Measurements from ENCODE around the gene RXFP2.

RXFP2 gene

GRCh38 chr13:31749929-31750328 is 10.6 kb downstream of the RXFP2 start:
- no peaks in the 10 kb centered on the region for H4K20me1 ChIP-seq (ENCODE audit: insufficient read depth, low read length, poor library complexity, severe bottlenecking)
- no peak overlapping the region for H3K4me3 ChIP-seq (ENCODE audit: low read length, poor library complexity, severe bottlenecking)
- no peak overlapping the region for H3K9ac ChIP-seq (ENCODE audit: low read depth, low read length, poor library complexity, severe bottlenecking)
- H3K79me2 ChIP-seq (ENCODE audit: insufficient read depth, low read length), result no peaks in the 10 kb centered on the region
- no peaks in the 10 kb centered on the region for H3K9me3 ChIP-seq (ENCODE audit: insufficient read depth, low read depth, low read length)
- no peaks in the 10 kb centered on the region for H3F3A ChIP-seq (ENCODE audit: low read depth)
- H3K4me2 ChIP-seq (ENCODE audit: low read depth, low read length, poor library complexity, severe bottlenecking), result no peak overlapping the region
- no peaks in the 10 kb centered on the region for H3K27me3 ChIP-seq (ENCODE audit: insufficient read depth, low read length, poor library complexity, severe bottlenecking)
- H3K9me2 ChIP-seq (replicated peaks; ENCODE audit: low read depth, low read length), result no peaks in the 10 kb centered on the region
- no peak overlapping the region for H2AFZ ChIP-seq (ENCODE audit: low read length)
- H3K36me3 ChIP-seq (ENCODE audit: insufficient read depth, low read length), result no peaks in the 10 kb centered on the region
- H3K4me1 ChIP-seq (ENCODE audit: insufficient read depth, low read length, poor library complexity, severe bottlenecking), result peaks cover 9% of the 10 kb centered on the region
- TF ChIP-seq EZH2phosphoT487 (IDR thresholded peaks at IDR 0.05; ENCODE audit: borderline replicate concordance) (no peak), CTCF (conservative IDR thresholded peaks at IDR 0.05; ENCODE audit: low read length) (no peak)

- no peak overlapping the region for H2AFZ ChIP-seq (ENCODE audit: low read length)
- no peak overlapping the region for H3K4me2 ChIP-seq (ENCODE audit: low read depth, low read length, poor library complexity, severe bottlenecking)
- H3K36me3 ChIP-seq (ENCODE audit: insufficient read depth, low read length), result no peaks in the 10 kb centered on the region
- TF ChIP-seq EZH2phosphoT487 (IDR thresholded peaks at IDR 0.05; ENCODE audit: borderline replicate concordance) (no peak), CTCF (conservative IDR thresholded peaks at IDR 0.05; ENCODE audit: low read length) (no peak)
- H3F3A ChIP-seq (ENCODE audit: low read depth), result no peaks in the 10 kb centered on the region
- no peak overlapping the region for H3K4me3 ChIP-seq (ENCODE audit: low read length, poor library complexity, severe bottlenecking)
- no peaks in the 10 kb centered on the region for H4K20me1 ChIP-seq (ENCODE audit: insufficient read depth, low read length, poor library complexity, severe bottlenecking)
- H3K9me3 ChIP-seq (ENCODE audit: insufficient read depth, low read depth, low read length), result no peaks in the 10 kb centered on the region
- H3K4me1 ChIP-seq (ENCODE audit: insufficient read depth, low read length, poor library complexity, severe bottlenecking), result no peaks in the 10 kb centered on the region
- H3K9me2 ChIP-seq (replicated peaks; ENCODE audit: low read depth, low read length), result no peaks in the 10 kb centered on the region
- H3K27me3 ChIP-seq (ENCODE audit: insufficient read depth, low read length, poor library complexity, severe bottlenecking), result no peaks in the 10 kb centered on the region
- H3K9ac ChIP-seq (ENCODE audit: low read depth, low read length, poor library complexity, severe bottlenecking), result no peak overlapping the region
- H3K79me2 ChIP-seq (ENCODE audit: insufficient read depth, low read length), result no peaks in the 10 kb centered on the region
Measured at GRCh38 chr13:31755211-31755610, 15.9 kb downstream of the RXFP2 start.

- Histone ChIP-seq H3K4me3 (ENCODE audit: low read length, poor library complexity, severe bottlenecking) (no peak overlapping the region), H2AFZ (ENCODE audit: low read length) (no peak overlapping the region), H3K79me2 (ENCODE audit: insufficient read depth, low read length) (no peaks in the 10 kb centered on the region), H3K4me2 (ENCODE audit: low read depth, low read length, poor library complexity, severe bottlenecking) (no peak overlapping the region), H3K9me2 (replicated peaks; ENCODE audit: low read depth, low read length) (no peaks in the 10 kb centered on the region), H3K9ac (ENCODE audit: low read depth, low read length, poor library complexity, severe bottlenecking) (no peak overlapping the region), H3K27me3 (ENCODE audit: insufficient read depth, low read length, poor library complexity, severe bottlenecking) (no peaks in the 10 kb centered on the region), H4K20me1 (ENCODE audit: insufficient read depth, low read length, poor library complexity, severe bottlenecking) (no peaks in the 10 kb centered on the region), H3K9me3 (ENCODE audit: insufficient read depth, low read depth, low read length) (no peaks in the 10 kb centered on the region), H3K4me1 (ENCODE audit: insufficient read depth, low read length, poor library complexity, severe bottlenecking) (no peaks in the 10 kb centered on the region), H3K36me3 (ENCODE audit: insufficient read depth, low read length) (no peaks in the 10 kb centered on the region), H3F3A (ENCODE audit: low read depth) (no peaks in the 10 kb centered on the region)
- TF ChIP-seq EZH2phosphoT487 (IDR thresholded peaks at IDR 0.05; ENCODE audit: borderline replicate concordance) (no peak), CTCF (conservative IDR thresholded peaks at IDR 0.05; ENCODE audit: low read length) (no peak)
Measured at GRCh38 chr13:31755803-31756212, 16.5 kb downstream of the RXFP2 start.

Data from Loucy (cell line).